Ectodermal cell (in vitro differentiated cells): ENCODE data around the gene GSG1L.

ENCODE experiments used
- H3K27ac ChIP-seq: 2 replicates; pipeline ENCODE4 v1.7.0; 2013; ENCODE audit warnings: mild to moderate bottlenecking, low read depth, low read length; ENCODE audit not compliant: insufficient read depth, poor library complexity, severe bottlenecking
- H3K27me3 ChIP-seq: 2 replicates; pipeline ENCODE4 v1.7.0; 2013; ENCODE audit warnings: mild to moderate bottlenecking, low read length; ENCODE audit not compliant: insufficient read depth, control insufficient read depth, poor library complexity, severe bottlenecking
- H3K36me3 ChIP-seq: one replicate; pipeline ENCODE4 v1.7.0; 2013; ENCODE audit warnings: low read length; ENCODE audit not compliant: control insufficient read depth, insufficient read depth
- H3K4me1 ChIP-seq: one replicate; pipeline ENCODE4 v1.7.0; 2013; ENCODE audit warnings: low read length; ENCODE audit not compliant: control insufficient read depth, insufficient read depth
- H3K4me3 ChIP-seq: 2 replicates; pipeline ENCODE4 v1.7.0; 2013; ENCODE audit warnings: low read depth, low read length, control low read depth; ENCODE audit not compliant: insufficient read depth
- H3K9me3 ChIP-seq: 2 replicates; pipeline ENCODE4 v1.7.0; 2013; ENCODE audit warnings: mild to moderate bottlenecking, low read length, moderate library complexity; ENCODE audit not compliant: control insufficient read depth
- WGBS, 2 experiments: methylation state at CpG; one replicate each; pipeline ENCODE4 v1.1.7; 2013; ENCODE audit warnings: missing lambda C conversion rate in 2 of 2; 5-methylcytosine and 5-hydroxymethylcytosine counted together

GSG1L gene

DNA sequence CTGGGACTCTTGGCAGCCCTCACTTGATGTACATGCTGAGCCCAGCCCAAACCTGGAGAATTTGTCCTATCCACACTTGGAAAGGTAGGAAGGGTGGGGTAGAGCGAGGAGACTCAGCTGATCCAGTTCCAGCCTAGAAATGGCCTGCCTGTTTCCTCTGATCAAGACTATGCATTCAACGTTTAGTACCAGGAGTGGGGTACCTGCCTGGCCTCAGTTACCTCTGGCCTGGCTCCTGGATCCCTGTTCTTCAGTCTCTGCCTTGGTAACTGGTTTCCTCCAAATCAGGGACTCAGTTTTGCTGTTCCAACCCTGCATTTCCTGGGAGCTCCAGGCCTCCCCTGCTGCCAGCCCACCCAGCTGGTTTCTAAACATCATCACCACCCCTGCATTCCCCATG lies 233.5 kb downstream of the GSG1L start:
- Histone ChIP-seq H3K27ac (no peak overlapping the region), H3K27me3 (no peaks in the 10 kb centered on the region), H3K9me3 (no peaks in the 10 kb centered on the region), H3K4me1 (no peaks in the 10 kb centered on the region), H3K4me3 (no peak overlapping the region), H3K36me3 (no peaks in the 10 kb centered on the region)
- WGBS, 2 experiments: 88 to 94% methylated on average over 2 of the region's 2 CpGs

- WGBS, 2 experiments: 89 to 92% methylated on average over 12 of the region's 12 CpGs
- no peaks in the 10 kb centered on the region for H3K36me3 ChIP-seq
- no peak overlapping the region for H3K27ac ChIP-seq
- H3K4me1 ChIP-seq: no peaks in the 10 kb centered on the region
- H3K4me3 ChIP-seq: no peak overlapping the region
- no peaks in the 10 kb centered on the region for H3K27me3 ChIP-seq
- no peaks in the 10 kb centered on the region for H3K9me3 ChIP-seq
These were observed 234.8 kb downstream of the GSG1L start for GRCh38 chr16:27828671-27829070.

GRCh38 chr16:27827765-27828164 lies 235.7 kb downstream of the GSG1L start:
- H3K4me3 ChIP-seq: no peak overlapping the region
- no peaks in the 10 kb centered on the region for H3K4me1 ChIP-seq
- H3K36me3 ChIP-seq: no peaks in the 10 kb centered on the region
- WGBS, 2 experiments: 80 to 86% methylated on average over 3 of the region's 3 CpGs
- H3K9me3 ChIP-seq: no peaks in the 10 kb centered on the region
- no peak overlapping the region for H3K27ac ChIP-seq
- H3K27me3 ChIP-seq: no peaks in the 10 kb centered on the region

DNA sequence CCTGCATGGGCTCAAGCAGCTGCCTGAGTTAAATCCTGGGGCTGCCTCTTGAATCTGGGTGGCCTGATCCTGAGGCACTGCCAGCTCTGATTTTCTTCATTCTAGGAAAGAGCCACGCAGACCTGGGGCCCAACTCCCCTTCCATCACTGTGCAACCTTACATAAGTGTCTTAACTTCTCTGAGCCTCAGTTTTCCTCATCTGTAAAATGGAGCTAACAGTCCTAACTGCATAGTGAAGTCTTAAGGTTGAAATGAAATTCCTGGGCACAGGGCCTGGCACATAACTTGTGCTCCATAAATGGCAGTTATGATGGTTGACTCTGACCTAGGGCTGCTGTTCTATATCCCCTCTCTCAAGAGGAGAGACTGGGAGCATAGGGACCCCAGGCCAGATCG lies 236.6 kb downstream of the GSG1L start:
- H3K27ac ChIP-seq: no peak overlapping the region
- 76 to 96% methylated on average over 2 of the region's 2 CpGs for WGBS, 2 experiments

GRCh38 chr16:27826081-27826892 lies 237.2 kb downstream of the GSG1L start:
- H3K4me3 ChIP-seq: no peak overlapping the region
- H3K27ac ChIP-seq: no peak overlapping the region
- H3K9me3 ChIP-seq: no peaks in the 10 kb centered on the region
- no peaks in the 10 kb centered on the region for H3K27me3 ChIP-seq
- 89 to 90% methylated on average over 12 of the region's 12 CpGs for WGBS, 2 experiments
- H3K4me1 ChIP-seq: no peaks in the 10 kb centered on the region
- no peaks in the 10 kb centered on the region for H3K36me3 ChIP-seq

More for the DNA sequence above, 236.6 kb downstream of the GSG1L start:
- H3K27me3 ChIP-seq: no peaks in the 10 kb centered on the region
- H3K9me3 ChIP-seq: no peaks in the 10 kb centered on the region
- no peaks in the 10 kb centered on the region for H3K4me1 ChIP-seq
- H3K4me3 ChIP-seq: no peak overlapping the region
- H3K36me3 ChIP-seq: no peaks in the 10 kb centered on the region

DNA sequence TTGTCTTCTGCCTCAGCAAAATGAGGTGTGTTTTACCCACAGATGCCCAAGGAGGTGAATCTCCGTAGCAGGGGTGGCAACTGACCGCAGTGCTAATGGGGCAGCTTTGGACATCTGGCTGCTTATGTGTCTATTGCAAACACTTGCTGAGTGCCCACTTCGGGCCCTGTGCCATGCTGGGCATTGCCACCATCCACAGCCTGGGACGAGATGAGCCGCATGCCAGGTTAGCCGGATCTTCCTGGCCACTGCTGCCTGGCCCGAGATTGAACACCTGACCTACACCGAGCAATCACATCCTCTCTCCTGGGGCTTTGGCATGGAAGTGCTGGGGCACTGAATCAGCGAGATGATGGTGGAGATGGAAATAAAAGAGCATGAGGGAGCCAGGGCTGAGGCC lies 238.7 kb downstream of the GSG1L start:
- Histone ChIP-seq H3K36me3 (no peaks in the 10 kb centered on the region), H3K27ac (no peak overlapping the region), H3K9me3 (no peaks in the 10 kb centered on the region), H3K4me3 (no peak overlapping the region), H3K4me1 (no peaks in the 10 kb centered on the region), H3K27me3 (no peaks in the 10 kb centered on the region)
- WGBS, 2 experiments: 90% methylated on average over 9 of the region's 9 CpGs

DNA sequence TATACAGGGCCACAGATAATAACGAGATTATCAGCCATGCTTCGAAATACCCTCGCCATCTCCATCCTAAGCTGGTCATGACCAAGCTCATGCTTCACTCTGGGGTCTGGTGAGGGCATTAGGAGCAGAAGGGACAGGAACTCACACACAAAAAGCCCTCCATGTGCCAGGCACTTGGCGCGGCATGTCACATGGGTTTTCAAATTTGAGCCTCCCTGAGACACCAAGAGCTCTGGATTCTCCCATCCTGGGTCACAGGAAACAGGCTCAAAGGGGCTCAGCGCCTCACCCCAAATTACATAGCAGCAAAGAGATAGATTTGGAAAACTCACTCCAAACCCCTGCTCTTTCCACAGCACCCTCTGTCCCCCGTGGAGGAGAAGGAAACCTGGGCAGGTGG lies 239.5 kb downstream of the GSG1L start:
- 91 to 93% methylated on average over 7 of the region's 7 CpGs for WGBS, 2 experiments
- Histone ChIP-seq H3K4me3 (no peak overlapping the region), H3K36me3 (no peaks in the 10 kb centered on the region), H3K9me3 (no peaks in the 10 kb centered on the region), H3K4me1 (no peaks in the 10 kb centered on the region), H3K27ac (no peak overlapping the region), H3K27me3 (no peaks in the 10 kb centered on the region)

DNA sequence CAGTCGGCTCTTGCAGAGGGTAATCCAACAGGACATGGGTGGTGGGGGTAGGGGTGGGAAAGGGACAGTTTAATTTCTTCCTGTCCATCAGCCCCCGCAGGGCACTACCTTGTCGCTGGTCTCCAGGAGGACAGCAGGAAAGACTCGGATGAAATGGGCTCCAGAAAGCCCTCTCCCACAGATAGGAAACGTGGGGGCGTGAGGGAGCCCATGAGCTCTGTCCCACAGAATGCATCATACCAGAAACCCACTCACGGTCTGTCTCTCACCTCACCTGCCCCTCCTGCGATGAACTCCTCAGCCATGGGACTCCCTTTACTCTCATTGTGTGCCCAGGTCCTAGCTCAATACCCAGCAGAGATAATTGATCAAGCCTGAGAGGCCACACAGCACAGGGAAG lies 240.1 kb downstream of the GSG1L start:
- Histone ChIP-seq H3K27ac (no peak overlapping the region), H3K4me3 (no peak overlapping the region)
- 85 to 89% methylated on average over 8 of the region's 8 CpGs for WGBS, 2 experiments

GRCh38 chr16:27822996-27823395 lies 240.5 kb downstream of the GSG1L start:
- Histone ChIP-seq H3K4me1 (no peaks in the 10 kb centered on the region), H3K9me3 (no peaks in the 10 kb centered on the region), H3K27me3 (no peaks in the 10 kb centered on the region), H3K4me3 (no peak overlapping the region), H3K36me3 (no peaks in the 10 kb centered on the region), H3K27ac (no peak overlapping the region)
- WGBS, 2 experiments: 75 to 83% methylated on average over 11 of the region's 11 CpGs

More for the DNA sequence above, 240.1 kb downstream of the GSG1L start:
- Histone ChIP-seq H3K27me3 (no peaks in the 10 kb centered on the region), H3K36me3 (no peaks in the 10 kb centered on the region), H3K9me3 (no peaks in the 10 kb centered on the region), H3K4me1 (no peaks in the 10 kb centered on the region)

DNA sequence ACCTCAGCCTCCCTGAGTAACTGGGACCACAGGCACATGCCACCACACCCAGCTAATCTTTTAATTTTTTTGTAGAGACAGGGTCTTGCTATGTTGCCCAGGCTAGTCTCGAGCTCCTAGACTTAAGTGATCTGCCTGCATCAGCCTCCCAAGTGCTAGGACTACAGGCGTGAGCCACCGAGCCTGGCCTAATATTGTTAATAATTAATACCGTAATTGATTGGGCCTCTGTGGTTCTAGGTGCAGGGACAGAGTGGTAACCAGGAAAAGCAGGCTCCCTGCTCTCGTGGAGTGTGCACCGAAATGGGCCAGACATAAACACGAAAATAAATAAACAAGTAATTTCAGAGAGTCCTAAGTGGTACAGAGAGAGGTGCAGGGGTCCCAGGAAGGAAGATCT lies 241.0 kb downstream of the GSG1L start:
- no peak overlapping the region for H3K27ac ChIP-seq
- no peaks in the 10 kb centered on the region for H3K27me3 ChIP-seq
- H3K9me3 ChIP-seq: no peaks in the 10 kb centered on the region
- 92 to 93% methylated on average over 7 of the region's 7 CpGs for WGBS, 2 experiments
- no peaks in the 10 kb centered on the region for H3K4me1 ChIP-seq
- H3K4me3 ChIP-seq: no peak overlapping the region
- H3K36me3 ChIP-seq: no peaks in the 10 kb centered on the region
